MM.1S (cell line): ENCODE data around the gene FUCA1.

Experiments
- CTCF ChIP-seq: fragments of 300-600 bp; sonication (generic); IDR thresholded peaks from 2 replicates; pipeline ENCODE4 v1.5.1; 2016; ENCODE audit warnings: antibody characterized with exemption, low read length, mixed read lengths
- EZH2phosphoT487 ChIP-seq: fragments of 300-600 bp; sonication (generic); IDR thresholded peaks from 2 replicates; pipeline ENCODE4 v1.6.1; 2018; ENCODE audit warnings: antibody characterized with exemption, low read length

- TF ChIP-seq EZH2phosphoT487 (no peak), CTCF (no peak)
These were observed 41.3 kb upstream of the FUCA1 start for GRCh38 chr1:23909412-23909811.
